Type B pancreatic cell (in vitro differentiated cells): ENCODE data around the gene MCOLN3. TPM values are rescaled to one million over a fixed set of nuclear protein-coding genes. Genes with fewer than 3 reads are reported as not detected.

ENCODE experiments used
- DNase-seq: peaks from one replicate; pipeline ENCODE4 v3.0.0; 2021; ENCODE audit warnings: mixed read lengths; ENCODE audit not compliant: unreplicated experiment; ENCODE audit errors: extremely low spot score
- H3K27ac Mint-ChIP-seq: 2 replicates; pipeline ENCODE4 v1.8.0; 2021; ENCODE audit warnings: mild to moderate bottlenecking, mixed read lengths
- H3K27me3 Mint-ChIP-seq: 2 replicates; pipeline ENCODE4 v1.8.0; 2021; ENCODE audit warnings: mixed read lengths
- H3K36me3 Mint-ChIP-seq: 2 replicates; pipeline ENCODE4 v1.8.0; 2021; ENCODE audit warnings: mixed read lengths
- H3K4me1 Mint-ChIP-seq: one replicate; pipeline ENCODE4 v1.8.0; 2021; ENCODE audit warnings: mixed read lengths; ENCODE audit not compliant: unreplicated experiment
- H3K4me3 Mint-ChIP-seq: 2 replicates; pipeline ENCODE4 v1.8.0; 2021; ENCODE audit warnings: mild to moderate bottlenecking, mixed read lengths
- H3K9me3 Mint-ChIP-seq: 2 replicates; pipeline ENCODE4 v1.8.0; 2021; ENCODE audit warnings: mixed read lengths
- long read RNA-seq: library from polyadenylated mRNA; unstranded; transcript quantifications from one replicate; pipeline ENCODE4 v2.0.0, GENCODE V29; 2020
- total RNA-seq: library from RNA; stranded (reverse); gene quantifications from 2 replicates; pipeline ENCODE4 v1.2.1, GENCODE V29; 2021; ENCODE audit warnings: low replicate concordance
- TF ChIP-seq, protein P1 (sequence below): fragments of 200-600 bp; sonication (generic); conservative IDR thresholded peaks from 2 replicates; pipeline ENCODE4 v1.5.0; 2021; ENCODE audit warnings: antibody characterized with exemption, mild to moderate bottlenecking

MCOLN3 gene, protein sequence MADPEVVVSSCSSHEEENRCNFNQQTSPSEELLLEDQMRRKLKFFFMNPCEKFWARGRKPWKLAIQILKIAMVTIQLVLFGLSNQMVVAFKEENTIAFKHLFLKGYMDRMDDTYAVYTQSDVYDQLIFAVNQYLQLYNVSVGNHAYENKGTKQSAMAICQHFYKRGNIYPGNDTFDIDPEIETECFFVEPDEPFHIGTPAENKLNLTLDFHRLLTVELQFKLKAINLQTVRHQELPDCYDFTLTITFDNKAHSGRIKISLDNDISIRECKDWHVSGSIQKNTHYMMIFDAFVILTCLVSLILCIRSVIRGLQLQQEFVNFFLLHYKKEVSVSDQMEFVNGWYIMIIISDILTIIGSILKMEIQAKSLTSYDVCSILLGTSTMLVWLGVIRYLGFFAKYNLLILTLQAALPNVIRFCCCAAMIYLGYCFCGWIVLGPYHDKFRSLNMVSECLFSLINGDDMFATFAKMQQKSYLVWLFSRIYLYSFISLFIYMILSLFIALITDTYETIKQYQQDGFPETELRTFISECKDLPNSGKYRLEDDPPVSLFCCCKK
- 3.4 and 7.2 TPM in 2 replicates for total RNA-seq
- long read RNA-seq, transcript MCOLN3-203 (13 exons, 2,756 nt), result major isoform, 6 of 28 reads
- long read RNA-seq, partial matches to known transcripts, result 6 of 28 reads
- long read RNA-seq, other reads (novel, unspliced or antisense), result 14 of 28 reads

DNA sequence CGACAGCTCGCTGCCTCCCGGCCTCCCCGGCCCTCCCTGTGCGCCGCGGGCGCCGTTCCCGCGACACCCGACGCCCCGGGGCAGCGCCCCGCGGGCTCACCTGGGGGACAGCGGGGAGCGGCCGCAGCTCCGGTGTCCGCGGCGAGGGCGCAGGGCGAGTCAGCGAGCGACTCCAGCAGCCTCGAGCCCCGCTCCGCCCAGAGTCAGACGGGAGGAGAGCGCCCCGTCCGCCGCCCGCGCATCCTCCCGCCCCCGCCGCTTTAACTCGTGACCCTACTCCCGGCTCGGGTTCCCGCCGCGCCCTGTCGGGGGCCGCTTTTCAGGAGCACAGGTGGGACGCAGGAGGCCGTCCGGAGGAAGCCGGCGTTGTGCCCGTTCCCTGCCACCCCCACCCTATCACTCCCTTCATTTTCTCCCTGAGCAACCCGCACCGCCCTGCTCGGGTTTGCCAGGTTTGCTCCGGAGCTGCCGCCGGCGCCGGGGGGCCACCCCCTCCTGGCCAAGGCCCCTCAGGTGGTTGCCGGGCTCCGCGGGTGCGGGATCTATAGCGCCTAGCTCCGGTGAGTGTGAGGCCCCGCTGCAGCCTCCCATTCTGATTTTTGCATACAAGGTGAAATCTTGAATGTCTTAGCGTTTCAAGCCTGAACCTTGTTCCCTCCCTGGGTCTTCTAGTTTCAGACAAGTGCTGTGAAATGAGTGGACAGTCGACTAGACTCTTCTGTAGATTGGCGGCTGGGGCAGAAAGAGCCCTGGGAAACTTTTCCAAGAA lies at the start of gene MCOLN3:
Gene MCOLN3, minus strand, starts transcription at position 205 of the 769 bp plus-strand sequence. CDS start 3,140 bp downstream, outside the sequence.
- H3K36me3 Mint-ChIP-seq, result no peaks in the 10 kb centered on the region
- DNase-seq, result peak; percentile 72
- H3K9me3 Mint-ChIP-seq, result no peaks in the 10 kb centered on the region
- H3K27me3 Mint-ChIP-seq, result peaks cover 70% of the 10 kb centered on the region
- peak within 1 kb of the TSS; percentile 87 for H3K4me3 Mint-ChIP-seq
- H3K4me1 Mint-ChIP-seq, result peaks cover 4% of the 10 kb centered on the region
- H3K27ac Mint-ChIP-seq, result peak within 1 kb of the TSS; percentile 71
- TF ChIP-seq, protein P1, sequence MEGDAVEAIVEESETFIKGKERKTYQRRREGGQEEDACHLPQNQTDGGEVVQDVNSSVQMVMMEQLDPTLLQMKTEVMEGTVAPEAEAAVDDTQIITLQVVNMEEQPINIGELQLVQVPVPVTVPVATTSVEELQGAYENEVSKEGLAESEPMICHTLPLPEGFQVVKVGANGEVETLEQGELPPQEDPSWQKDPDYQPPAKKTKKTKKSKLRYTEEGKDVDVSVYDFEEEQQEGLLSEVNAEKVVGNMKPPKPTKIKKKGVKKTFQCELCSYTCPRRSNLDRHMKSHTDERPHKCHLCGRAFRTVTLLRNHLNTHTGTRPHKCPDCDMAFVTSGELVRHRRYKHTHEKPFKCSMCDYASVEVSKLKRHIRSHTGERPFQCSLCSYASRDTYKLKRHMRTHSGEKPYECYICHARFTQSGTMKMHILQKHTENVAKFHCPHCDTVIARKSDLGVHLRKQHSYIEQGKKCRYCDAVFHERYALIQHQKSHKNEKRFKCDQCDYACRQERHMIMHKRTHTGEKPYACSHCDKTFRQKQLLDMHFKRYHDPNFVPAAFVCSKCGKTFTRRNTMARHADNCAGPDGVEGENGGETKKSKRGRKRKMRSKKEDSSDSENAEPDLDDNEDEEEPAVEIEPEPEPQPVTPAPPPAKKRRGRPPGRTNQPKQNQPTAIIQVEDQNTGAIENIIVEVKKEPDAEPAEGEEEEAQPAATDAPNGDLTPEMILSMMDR, result no peak

DNA sequence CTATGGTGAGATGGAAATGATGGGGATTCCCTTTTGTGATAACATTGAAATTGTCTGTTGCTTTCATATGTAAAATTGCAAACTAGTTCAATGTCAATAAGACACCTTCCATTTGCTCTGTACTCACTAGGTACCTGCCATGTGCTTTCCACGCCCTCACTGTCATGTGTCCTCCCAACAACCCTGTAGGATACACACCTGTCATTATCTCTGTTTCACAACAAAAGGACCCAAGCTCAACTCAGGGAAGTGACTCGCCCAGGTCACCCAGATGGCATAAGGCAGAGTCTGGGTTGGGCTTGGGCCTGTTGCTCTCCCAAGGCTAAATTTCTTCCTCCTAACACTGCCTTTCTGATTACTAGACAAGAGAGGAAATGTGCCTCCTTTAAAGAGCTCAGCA lies 45.3 kb upstream of the MCOLN3 start:
- Mint-ChIP-seq H3K9me3 (no peaks in the 10 kb centered on the region), H3K4me3 (no peak overlapping the region), H3K27ac (peak overlapping the region; percentile 59), H3K36me3 (peaks cover 8% of the 10 kb centered on the region), H3K4me1 (no peaks in the 10 kb centered on the region), H3K27me3 (no peaks in the 10 kb centered on the region)
- no peak for DNase-seq
- TF ChIP-seq, protein P1, result no peak

DNA sequence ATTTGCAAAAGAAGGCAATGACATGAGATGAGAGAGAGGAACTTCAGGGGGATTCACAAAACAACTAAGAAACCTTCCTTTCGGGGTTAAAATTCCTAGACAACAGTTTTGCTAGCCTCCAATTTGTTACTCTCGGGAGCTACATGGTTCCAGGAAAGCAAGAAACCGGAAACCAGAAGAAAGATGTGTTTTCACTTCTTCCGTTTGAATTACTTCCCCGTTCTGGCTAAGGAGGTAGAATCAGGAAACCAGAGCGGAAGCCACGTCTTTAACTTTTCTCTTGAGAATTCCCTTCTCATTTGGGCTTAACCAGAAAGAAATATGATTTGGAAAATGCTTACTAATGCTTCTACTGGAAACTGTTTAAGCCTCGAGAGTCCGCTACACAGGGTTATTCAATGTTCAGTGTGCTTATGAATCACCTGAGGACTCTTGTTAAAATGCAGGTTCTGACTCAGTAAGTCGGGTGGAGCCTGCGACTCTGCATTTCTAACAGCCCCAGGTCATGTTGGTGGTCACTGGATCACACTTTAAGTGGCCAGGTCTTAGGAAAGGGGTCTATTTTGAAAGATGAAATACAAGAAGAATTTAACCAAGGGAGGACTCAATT lies 43.5 kb upstream of the MCOLN3 start:
- no peak overlapping the region for H3K4me3 Mint-ChIP-seq
- DNase-seq, result no peak
- H3K27me3 Mint-ChIP-seq, result no peaks in the 10 kb centered on the region
- H3K36me3 Mint-ChIP-seq, result peaks cover 6% of the 10 kb centered on the region
- H3K27ac Mint-ChIP-seq, result no peak overlapping the region
- no peaks in the 10 kb centered on the region for H3K4me1 Mint-ChIP-seq
- no peaks in the 10 kb centered on the region for H3K9me3 Mint-ChIP-seq
- TF ChIP-seq, protein P1, result no peak

DNA sequence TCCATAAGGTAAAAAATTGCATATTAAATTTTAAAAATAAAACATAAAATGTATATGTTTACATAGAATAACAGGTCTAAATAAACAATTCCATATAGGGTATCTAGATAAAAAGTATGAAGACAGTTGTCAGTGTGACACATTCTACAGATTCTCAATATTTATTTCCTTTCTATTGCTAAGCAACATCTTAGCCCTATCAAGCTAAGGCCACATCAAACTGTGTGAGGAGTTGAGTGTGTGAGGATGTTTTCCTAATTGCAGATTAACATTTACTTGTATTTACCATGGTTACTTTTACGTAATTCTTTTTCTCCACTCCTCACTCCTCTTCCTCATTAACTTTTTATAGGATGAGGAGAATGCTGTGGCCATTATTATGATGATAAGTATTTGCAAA lies 41.9 kb upstream of the MCOLN3 start:
- H3K4me1 Mint-ChIP-seq, result no peaks in the 10 kb centered on the region
- H3K4me3 Mint-ChIP-seq, result no peak overlapping the region
- DNase-seq, result no peak
- no peaks in the 10 kb centered on the region for H3K9me3 Mint-ChIP-seq
- peaks cover 6% of the 10 kb centered on the region for H3K36me3 Mint-ChIP-seq
- TF ChIP-seq, protein P1, result no peak
- H3K27me3 Mint-ChIP-seq, result no peaks in the 10 kb centered on the region
- no peak overlapping the region for H3K27ac Mint-ChIP-seq

DNA sequence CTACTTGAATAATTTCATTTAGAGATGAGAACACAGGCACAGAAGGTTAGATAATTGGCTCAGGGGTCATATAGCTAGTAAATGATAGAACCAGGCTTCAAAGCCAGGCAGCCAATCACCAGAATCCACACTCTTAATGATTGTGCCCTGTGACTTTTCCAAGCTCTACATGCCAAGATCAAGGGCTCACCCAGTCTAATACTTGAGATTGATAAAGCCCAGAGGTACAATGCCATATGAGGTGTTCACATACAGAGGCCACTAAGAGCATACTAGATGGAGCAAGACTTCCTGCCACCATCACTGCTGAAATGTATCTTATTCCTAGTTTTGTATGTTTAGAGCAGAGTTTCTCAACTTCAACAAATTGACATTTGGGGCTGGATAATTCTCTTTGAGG lies 40.9 kb upstream of the MCOLN3 start:
- no peak for DNase-seq
- Mint-ChIP-seq H3K4me1 (no peaks in the 10 kb centered on the region), H3K9me3 (no peaks in the 10 kb centered on the region), H3K36me3 (peaks cover 6% of the 10 kb centered on the region), H3K27me3 (no peaks in the 10 kb centered on the region), H3K27ac (no peak overlapping the region), H3K4me3 (no peak overlapping the region)
- TF ChIP-seq, protein P1, result no peak
